KMS-11 (cell line): Measurements from ENCODE around the gene TMEM37.

Experiments used
- H2AFZ ChIP-seq: fragments of 200-600 bp; sonication (generic); 2 replicates; pipeline ENCODE4 v1.6.1; 2016; ENCODE audit warnings: antibody characterized with exemption, mixed run types, low read depth
- H3K27ac ChIP-seq: fragments of 200-600 bp; sonication (generic); 2 replicates; pipeline ENCODE4 v1.6.1; 2016; ENCODE audit warnings: mild to moderate bottlenecking, mixed run types
- H3K27me3 ChIP-seq: fragments of 200-600 bp; sonication (generic); 2 replicates; pipeline ENCODE4 v1.6.1; 2017; ENCODE audit warnings: mild to moderate bottlenecking, low read depth, mixed run types, moderate library complexity; ENCODE audit not compliant: insufficient read depth
- H3K36me3 ChIP-seq: fragments of 200-600 bp; sonication (generic); 2 replicates; pipeline ENCODE4 v1.6.1; 2017; ENCODE audit warnings: mild to moderate bottlenecking, mixed run types; ENCODE audit not compliant: insufficient read depth
- H3K4me1 ChIP-seq: fragments of 200-600 bp; sonication (generic); 2 replicates; pipeline ENCODE4 v1.6.1; 2016; ENCODE audit warnings: mild to moderate bottlenecking, low read depth, mixed run types; ENCODE audit not compliant: poor library complexity, severe bottlenecking
- H3K4me2 ChIP-seq: fragments of 200-600 bp; sonication (generic); 2 replicates; pipeline ENCODE4 v1.7.0; 2016; ENCODE audit warnings: mild to moderate bottlenecking, mixed run types
- H3K4me3 ChIP-seq: fragments of 200-600 bp; sonication (generic); IDR thresholded peaks from 2 replicates; pipeline ENCODE4 v1.6.1; 2017; ENCODE audit warnings: low read depth, low read length, mixed read lengths; ENCODE audit not compliant: insufficient read depth
- H3K79me2 ChIP-seq: fragments of 200-600 bp; sonication (generic); 2 replicates; pipeline ENCODE4 v1.6.1; 2016; ENCODE audit warnings: low read depth, mixed run types; ENCODE audit not compliant: insufficient read depth
- H3K9ac ChIP-seq: fragments of 200-600 bp; sonication (generic); 2 replicates; pipeline ENCODE4 v1.6.1; 2016; ENCODE audit warnings: mild to moderate bottlenecking, mixed run types
- H4K20me1 ChIP-seq: fragments of 200-600 bp; sonication (generic); 2 replicates; pipeline ENCODE4 v1.6.1; 2016; ENCODE audit warnings: mild to moderate bottlenecking, mixed run types; ENCODE audit not compliant: insufficient read depth
- CTCF ChIP-seq: fragments of 200-600 bp; sonication (generic); conservative IDR thresholded peaks from 2 replicates; pipeline ENCODE4 v1.6.1; 2017; ENCODE audit warnings: low read depth, mild to moderate bottlenecking, antibody characterized with exemption, low read length, moderate library complexity, mixed read lengths

The TMEM37 gene

GRCh38 chr2:119415630-119416029 lies 16.0 kb upstream of the TMEM37 start:
- H3K27me3 ChIP-seq, result no peaks in the 10 kb centered on the region
- no peak overlapping the region for H3K4me3 ChIP-seq
- no peaks in the 10 kb centered on the region for H3K4me1 ChIP-seq
- no peak overlapping the region for H3K9ac ChIP-seq
- H3K36me3 ChIP-seq, result no peaks in the 10 kb centered on the region
- no peaks in the 10 kb centered on the region for H4K20me1 ChIP-seq
- H2AFZ ChIP-seq, result no peak overlapping the region
- no peak overlapping the region for H3K27ac ChIP-seq
- TF ChIP-seq CTCF, result no peak
- H3K4me2 ChIP-seq, result no peak overlapping the region
- H3K79me2 ChIP-seq, result no peaks in the 10 kb centered on the region

GRCh38 chr2:119416299-119416923 lies 15.2 kb upstream of the TMEM37 start:
- Histone ChIP-seq H3K4me1 (no peaks in the 10 kb centered on the region), H3K9ac (no peak overlapping the region), H3K36me3 (no peaks in the 10 kb centered on the region), H3K27ac (no peak overlapping the region), H3K79me2 (no peaks in the 10 kb centered on the region), H2AFZ (no peak overlapping the region), H3K4me2 (no peak overlapping the region), H3K4me3 (no peak overlapping the region), H3K27me3 (no peaks in the 10 kb centered on the region), H4K20me1 (no peaks in the 10 kb centered on the region)
- TF ChIP-seq CTCF, result no peak

- Histone ChIP-seq H3K27me3 (no peaks in the 10 kb centered on the region), H3K4me2 (no peak overlapping the region), H3K4me3 (no peak overlapping the region), H2AFZ (no peak overlapping the region), H3K79me2 (no peaks in the 10 kb centered on the region), H3K36me3 (no peaks in the 10 kb centered on the region), H3K4me1 (no peaks in the 10 kb centered on the region), H3K27ac (no peak overlapping the region), H4K20me1 (no peaks in the 10 kb centered on the region), H3K9ac (no peak overlapping the region)
- TF ChIP-seq CTCF, result no peak
Observed at GRCh38 chr2:119417908-119418307, 13.7 kb upstream of the TMEM37 start.

- Histone ChIP-seq H3K4me1 (no peaks in the 10 kb centered on the region), H3K4me3 (no peak overlapping the region), H4K20me1 (no peaks in the 10 kb centered on the region), H3K27me3 (no peaks in the 10 kb centered on the region), H3K27ac (no peak overlapping the region), H3K4me2 (no peak overlapping the region), H2AFZ (no peak overlapping the region), H3K36me3 (no peaks in the 10 kb centered on the region), H3K9ac (no peak overlapping the region), H3K79me2 (no peaks in the 10 kb centered on the region)
- TF ChIP-seq CTCF, result no peak
Observed at GRCh38 chr2:119419065-119419464, 12.6 kb upstream of the TMEM37 start.
